ENCODE measurements around the gene FADS6.
A peak's percentile ranks its signal among the peaks of the same experiment; 100 is the strongest.
"Not testable (repeated sequence)": the region's sequence is repeated elsewhere in the genome, so short reads cannot be mapped to it uniquely, and the experiment has no call there.

The FADS6 gene

GRCh38 chr17:74870512-74870911 lies 22.9 kb downstream of the FADS6 start:
- H3K27me3 Mint-ChIP-seq, result no peaks in the 10 kb centered on the region
- no peak overlapping the region for H3K4me3 Mint-ChIP-seq
- H3K9me3 Mint-ChIP-seq, result no peaks in the 10 kb centered on the region
- H3K36me3 Mint-ChIP-seq (ENCODE audit: low read depth), result no peaks in the 10 kb centered on the region
- H3K4me1 Mint-ChIP-seq (ENCODE audit: low read depth), result peaks cover 16% of the 10 kb centered on the region
- H3K27ac Mint-ChIP-seq, result no peak overlapping the region

DNA sequence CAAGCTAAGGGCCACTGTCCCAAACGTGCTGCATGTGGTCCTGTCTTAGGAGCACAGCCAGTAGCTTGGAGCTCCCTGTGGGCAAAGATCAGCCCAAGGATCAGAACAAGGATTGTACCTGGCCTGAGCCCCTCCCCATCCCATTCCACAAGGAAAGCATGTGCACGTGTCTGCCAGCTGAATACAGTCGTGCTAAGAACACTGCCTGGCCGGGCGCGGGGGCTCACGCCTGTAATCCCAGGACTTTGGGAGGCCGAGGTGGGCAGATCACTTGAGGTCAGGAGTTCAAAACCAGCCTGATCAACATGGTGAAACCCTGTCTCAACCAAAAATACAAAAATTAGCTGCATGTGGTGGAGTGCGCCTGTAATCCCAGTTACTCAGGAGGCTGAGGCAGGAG lies 23.4 kb downstream of the FADS6 start:
- not testable (repeated sequence) for H3K9me3 Mint-ChIP-seq; H3K27ac Mint-ChIP-seq; H3K36me3 Mint-ChIP-seq (ENCODE audit: low read depth); H3K4me3 Mint-ChIP-seq; H3K27me3 Mint-ChIP-seq
- H3K4me1 Mint-ChIP-seq (ENCODE audit: low read depth), result peaks cover 19% of the 10 kb centered on the region

- H3K36me3 Mint-ChIP-seq (ENCODE audit: low read depth), result no peaks in the 10 kb centered on the region
- no peak overlapping the region for H3K27ac Mint-ChIP-seq
- peaks cover 20% of the 10 kb centered on the region for H3K4me1 Mint-ChIP-seq (ENCODE audit: low read depth)
- no peak overlapping the region for H3K4me3 Mint-ChIP-seq
- no peaks in the 10 kb centered on the region for H3K27me3 Mint-ChIP-seq
- H3K9me3 Mint-ChIP-seq, result no peaks in the 10 kb centered on the region
Observed at GRCh38 chr17:74868908-74869255, 24.6 kb downstream of the FADS6 start.

DNA sequence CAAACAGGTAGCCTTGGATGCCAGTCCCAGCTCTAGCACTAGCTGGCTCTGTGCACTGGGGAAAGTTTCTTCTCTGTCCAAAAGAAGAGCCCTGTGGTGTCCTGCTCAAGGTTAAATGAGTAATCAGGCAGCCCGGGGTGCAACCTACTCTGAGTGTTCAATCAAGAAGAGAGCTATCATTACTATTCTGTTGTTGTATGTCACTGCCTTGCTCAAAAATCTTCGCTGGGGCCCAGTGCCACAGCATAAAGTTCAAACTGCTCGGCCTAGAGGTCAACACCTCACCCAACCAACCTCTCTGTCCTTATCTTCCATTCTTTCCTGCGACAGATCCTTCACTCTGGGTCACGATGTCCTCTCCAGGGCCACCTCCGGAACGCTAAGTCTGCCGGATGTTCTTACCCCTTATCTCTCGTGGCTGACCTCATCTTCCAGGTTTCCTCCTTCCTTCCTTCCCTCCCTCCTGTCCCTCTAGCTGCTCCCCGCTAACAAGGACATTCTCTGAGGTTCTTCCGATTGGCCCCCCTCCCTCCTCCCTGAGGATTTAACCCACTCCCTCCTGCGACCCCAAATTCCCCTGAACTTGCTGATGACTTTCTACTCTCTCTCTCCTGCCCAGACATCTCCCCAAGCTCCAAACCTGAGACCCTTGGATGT lies 25.1 kb downstream of the FADS6 start:
- Mint-ChIP-seq H3K27me3 (no peaks in the 10 kb centered on the region), H3K4me3 (no peak overlapping the region), H3K9me3 (no peaks in the 10 kb centered on the region), H3K27ac (no peak overlapping the region), H3K36me3 (ENCODE audit: low read depth) (no peaks in the 10 kb centered on the region), H3K4me1 (ENCODE audit: low read depth) (peaks cover 18% of the 10 kb centered on the region)

DNA sequence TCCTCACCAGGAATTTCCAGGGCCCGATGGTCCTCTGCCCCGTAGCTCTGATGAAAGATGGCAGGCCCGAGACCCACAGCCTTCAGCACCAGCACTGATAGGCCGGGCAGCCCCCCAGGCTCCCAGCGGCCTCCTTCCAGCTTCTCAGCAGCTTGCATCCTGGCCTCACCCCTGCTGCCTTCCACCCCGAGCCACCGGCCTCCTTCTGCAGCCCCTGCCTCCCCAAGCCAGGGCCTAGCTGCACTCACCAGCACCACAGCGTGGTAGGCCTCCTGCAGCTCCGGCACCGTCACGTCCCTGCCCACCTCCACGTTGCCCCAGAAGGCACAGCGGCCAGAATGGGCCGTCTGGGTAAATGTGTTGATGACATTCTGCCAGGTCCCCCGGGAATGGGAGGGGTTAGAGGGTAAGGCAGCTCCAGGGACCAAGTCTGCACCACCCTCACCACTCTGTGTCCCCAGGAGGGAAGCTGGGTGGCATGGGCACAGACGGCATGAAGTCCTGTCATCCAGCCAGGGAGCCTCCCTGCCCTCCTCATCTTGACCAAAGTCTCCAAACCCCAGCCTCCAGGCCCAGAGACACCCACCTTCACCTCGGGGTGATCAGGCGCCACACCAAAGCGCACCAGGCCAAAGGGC lies 27.1 kb downstream of the FADS6 start:
- H3K27ac Mint-ChIP-seq, result no peak overlapping the region
- H3K36me3 Mint-ChIP-seq (ENCODE audit: low read depth), result no peaks in the 10 kb centered on the region
- H3K27me3 Mint-ChIP-seq, result peaks cover 8% of the 10 kb centered on the region
- H3K4me3 Mint-ChIP-seq, result no peak overlapping the region
- peaks cover 13% of the 10 kb centered on the region for H3K4me1 Mint-ChIP-seq (ENCODE audit: low read depth)
- H3K9me3 Mint-ChIP-seq, result no peaks in the 10 kb centered on the region

GRCh38 chr17:74865504-74866197 lies 27.8 kb downstream of the FADS6 start:
- Mint-ChIP-seq H3K4me3 (no peak overlapping the region), H3K27me3 (peaks cover 8% of the 10 kb centered on the region), H3K9me3 (no peaks in the 10 kb centered on the region), H3K4me1 (ENCODE audit: low read depth) (peaks cover 12% of the 10 kb centered on the region), H3K36me3 (ENCODE audit: low read depth) (no peaks in the 10 kb centered on the region), H3K27ac (no peak overlapping the region)

DNA sequence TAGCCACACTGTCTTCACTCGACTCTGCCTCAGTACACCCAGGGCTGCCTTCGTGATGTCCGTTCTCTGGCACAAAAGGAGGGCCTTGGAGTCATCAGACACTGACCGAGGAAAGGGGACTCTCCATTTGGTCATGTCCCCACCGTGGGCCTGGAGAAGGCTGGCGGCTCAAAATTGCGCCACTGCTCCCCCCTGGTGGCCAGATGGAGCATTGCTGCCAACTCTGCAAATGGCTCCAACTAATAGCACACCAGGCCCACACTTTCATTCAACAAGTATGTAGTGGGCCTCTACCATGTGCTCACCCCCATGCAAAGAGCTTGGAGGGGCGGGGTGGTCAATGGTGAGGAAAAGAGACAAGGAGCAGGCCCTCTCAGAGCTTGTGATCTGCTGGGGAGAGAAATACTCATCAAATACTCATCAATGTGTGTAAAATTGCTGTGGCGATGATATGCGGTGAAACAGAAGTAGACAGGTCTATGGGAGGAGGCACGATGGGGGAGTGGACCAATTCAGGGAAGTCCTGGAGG lies 28.5 kb downstream of the FADS6 start:
- H3K27ac Mint-ChIP-seq, result no peak overlapping the region
- H3K4me1 Mint-ChIP-seq (ENCODE audit: low read depth), result peaks cover 15% of the 10 kb centered on the region
- peaks cover 11% of the 10 kb centered on the region for H3K27me3 Mint-ChIP-seq
- no peak overlapping the region for H3K4me3 Mint-ChIP-seq
- H3K9me3 Mint-ChIP-seq, result no peaks in the 10 kb centered on the region
- H3K36me3 Mint-ChIP-seq (ENCODE audit: low read depth), result no peaks in the 10 kb centered on the region

DNA sequence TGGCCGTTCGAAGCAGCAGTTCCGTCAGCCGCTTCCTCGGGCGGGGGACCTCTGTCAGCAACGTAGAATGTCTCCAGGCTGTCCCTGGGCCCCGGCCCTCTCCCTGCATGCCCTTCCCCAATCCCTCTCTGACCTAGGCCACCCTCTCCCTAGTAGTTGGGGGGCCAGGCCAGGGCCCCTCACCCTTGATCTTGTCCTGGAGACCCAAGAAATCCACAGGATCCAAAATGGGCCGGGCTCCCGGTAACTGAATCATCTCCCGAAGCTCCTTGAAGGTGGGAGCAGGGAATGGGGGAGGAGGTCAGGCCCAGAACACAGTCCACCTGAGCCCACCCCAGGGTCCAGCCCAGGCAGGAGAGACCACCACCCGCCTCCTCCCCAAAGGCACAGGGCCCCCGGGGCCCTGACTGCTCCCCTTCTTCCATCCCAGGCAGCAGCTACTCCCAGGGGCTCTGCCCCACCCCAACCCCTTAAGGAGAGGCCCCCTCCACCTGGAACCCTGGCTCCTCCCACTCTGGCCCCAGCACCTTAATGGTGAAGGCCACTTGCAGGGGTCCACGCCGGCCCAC lies 29.1 kb downstream of the FADS6 start:
- H3K27ac Mint-ChIP-seq, result no peak overlapping the region
- H3K27me3 Mint-ChIP-seq, result peaks cover 11% of the 10 kb centered on the region
- peaks cover 15% of the 10 kb centered on the region for H3K4me1 Mint-ChIP-seq (ENCODE audit: low read depth)
- no peak overlapping the region for H3K4me3 Mint-ChIP-seq
- H3K9me3 Mint-ChIP-seq, result no peaks in the 10 kb centered on the region
- H3K36me3 Mint-ChIP-seq (ENCODE audit: low read depth), result no peaks in the 10 kb centered on the region

DNA sequence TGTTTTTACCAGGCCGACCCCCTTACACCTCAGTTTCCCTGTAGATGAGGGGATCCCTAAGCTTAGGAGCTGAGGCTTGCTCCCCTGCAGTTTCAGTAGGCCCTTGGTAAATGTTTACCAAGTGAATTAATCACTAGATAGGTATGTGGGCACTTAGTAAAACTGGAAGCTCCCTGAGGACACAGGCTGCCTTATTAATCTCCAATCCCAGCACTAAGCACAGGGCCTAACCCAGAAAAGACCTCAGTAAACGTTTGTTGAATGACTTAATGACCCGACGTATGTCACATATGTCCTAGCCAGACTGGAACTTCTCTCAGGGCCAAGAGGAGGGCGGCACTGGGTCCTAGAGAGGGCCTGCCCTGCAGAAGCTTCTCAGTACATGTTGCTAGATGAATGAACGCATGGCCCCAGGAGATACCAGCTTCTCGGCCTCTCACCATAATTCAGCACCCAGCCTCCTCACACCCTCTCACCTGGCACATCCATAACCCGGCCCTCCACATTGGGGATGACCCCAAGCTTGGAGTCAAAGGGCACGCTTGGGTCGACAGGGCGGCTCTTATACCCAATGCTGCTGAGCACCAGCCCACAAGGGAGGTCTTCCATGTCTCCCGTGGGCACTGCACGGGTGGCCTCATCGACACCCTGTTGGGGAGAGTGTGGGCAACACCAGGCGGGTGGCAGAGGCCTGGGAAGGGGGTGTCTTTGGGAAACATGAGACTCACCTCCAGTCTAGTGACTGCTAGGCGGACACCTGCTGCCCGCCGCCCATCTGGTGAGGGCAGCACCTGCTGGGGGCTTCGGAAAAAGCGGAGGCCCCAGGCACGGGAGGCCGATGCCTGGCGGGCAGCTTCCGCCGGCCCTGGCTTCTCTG lies 29.8 kb downstream of the FADS6 start:
- H3K27me3 Mint-ChIP-seq, result peaks cover 17% of the 10 kb centered on the region
- no peaks in the 10 kb centered on the region for H3K36me3 Mint-ChIP-seq (ENCODE audit: low read depth)
- H3K27ac Mint-ChIP-seq, result no peak overlapping the region

GRCh38 chr17:74862919-74863318 lies 30.5 kb downstream of the FADS6 start:
- H3K4me1 Mint-ChIP-seq (ENCODE audit: low read depth), result peaks cover 15% of the 10 kb centered on the region
- H3K27ac Mint-ChIP-seq, result no peak overlapping the region
- H3K4me3 Mint-ChIP-seq, result no peak overlapping the region
- H3K36me3 Mint-ChIP-seq (ENCODE audit: low read depth), result no peaks in the 10 kb centered on the region
- no peaks in the 10 kb centered on the region for H3K9me3 Mint-ChIP-seq
- peaks cover 22% of the 10 kb centered on the region for H3K27me3 Mint-ChIP-seq

More for the DNA sequence above, 29.8 kb downstream of the FADS6 start:
- peaks cover 15% of the 10 kb centered on the region for H3K4me1 Mint-ChIP-seq (ENCODE audit: low read depth)
- no peak overlapping the region for H3K4me3 Mint-ChIP-seq
- H3K9me3 Mint-ChIP-seq, result no peaks in the 10 kb centered on the region

DNA sequence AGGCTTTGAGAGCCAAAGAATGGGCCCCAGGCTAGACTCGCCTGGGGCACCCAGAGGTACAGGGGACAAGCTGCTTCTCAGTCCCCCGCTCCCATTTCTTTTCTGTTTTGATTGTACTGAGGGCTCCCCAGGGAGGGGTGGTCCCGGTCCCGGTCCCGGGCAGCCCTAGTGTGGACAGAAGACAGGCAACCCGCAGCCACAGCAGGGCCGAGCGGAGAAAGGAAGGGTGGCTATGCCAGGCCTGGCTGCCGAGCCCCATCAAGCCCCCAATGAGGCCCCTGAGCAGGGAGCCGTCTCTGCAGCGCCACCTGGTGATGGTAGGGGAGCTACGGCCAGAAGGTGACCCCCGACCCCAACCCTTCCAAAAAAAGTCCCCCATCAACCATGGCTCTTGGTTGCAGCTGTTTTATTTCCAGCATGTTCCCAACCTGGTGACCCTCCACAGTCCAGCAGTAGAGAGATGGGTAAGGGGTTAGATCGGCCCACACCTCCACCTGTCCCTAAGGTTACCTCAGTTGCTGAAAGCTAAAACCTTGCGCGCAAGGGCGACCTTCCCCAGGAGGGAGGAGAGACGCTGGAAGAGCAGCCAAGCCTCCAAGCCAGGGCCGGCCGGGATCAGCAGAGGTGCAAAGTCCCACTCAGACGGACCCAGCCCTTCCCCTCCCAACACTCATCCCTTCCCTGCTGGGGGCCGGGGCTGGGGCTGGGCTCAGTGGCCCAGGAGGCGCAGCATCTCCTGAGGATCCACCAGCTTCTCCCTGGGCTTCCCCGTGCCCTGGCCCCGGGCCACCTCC lies 31.1 kb downstream of the FADS6 start:
- H3K27me3 Mint-ChIP-seq, result peaks cover 27% of the 10 kb centered on the region
- H3K4me1 Mint-ChIP-seq (ENCODE audit: low read depth), result peaks cover 15% of the 10 kb centered on the region
- H3K9me3 Mint-ChIP-seq, result no peaks in the 10 kb centered on the region
- H3K36me3 Mint-ChIP-seq (ENCODE audit: low read depth), result no peaks in the 10 kb centered on the region
- H3K4me3 Mint-ChIP-seq, result no peak overlapping the region
- no peak overlapping the region for H3K27ac Mint-ChIP-seq

GRCh38 chr17:74861662-74862107 lies 31.7 kb downstream of the FADS6 start:
- Mint-ChIP-seq H3K4me3 (peak overlapping the region; percentile 17), H3K27me3 (peaks cover 33% of the 10 kb centered on the region), H3K4me1 (ENCODE audit: low read depth) (peaks cover 15% of the 10 kb centered on the region), H3K27ac (no peak overlapping the region), H3K9me3 (no peaks in the 10 kb centered on the region), H3K36me3 (ENCODE audit: low read depth) (no peaks in the 10 kb centered on the region)

GRCh38 chr17:74860872-74861661 lies 32.4 kb downstream of the FADS6 start:
- no peaks in the 10 kb centered on the region for H3K9me3 Mint-ChIP-seq
- peaks cover 15% of the 10 kb centered on the region for H3K4me1 Mint-ChIP-seq (ENCODE audit: low read depth)
- peaks cover 38% of the 10 kb centered on the region for H3K27me3 Mint-ChIP-seq
- H3K27ac Mint-ChIP-seq, result no peak overlapping the region
- H3K36me3 Mint-ChIP-seq (ENCODE audit: low read depth), result no peaks in the 10 kb centered on the region
- H3K4me3 Mint-ChIP-seq, result no peak overlapping the region
